PC-3 (cell line): Measurements from ENCODE around the gene SLC36A1.

ENCODE experiments used
- EZH2 ChIP-seq: fragments of 300-600 bp; sonication (generic); IDR thresholded peaks from one replicate; pipeline ENCODE4 v1.6.1; 2017; ENCODE audit warnings: antibody characterized with exemption, mild to moderate bottlenecking, low read length; ENCODE audit not compliant: unreplicated experiment
- EZH2phosphoT487 ChIP-seq: fragments of 300-600 bp; sonication (generic); IDR thresholded peaks from 2 replicates; pipeline ENCODE4 v1.6.1; 2018; ENCODE audit warnings: mild to moderate bottlenecking, antibody characterized with exemption, low read length, borderline replicate concordance
- TF ChIP-seq, protein P1 (sequence below): fragments of 300-600 bp; sonication (generic); conservative IDR thresholded peaks from 2 replicates; pipeline ENCODE4 v1.5.1; 2017; ENCODE audit warnings: antibody characterized with exemption, low read depth, mild to moderate bottlenecking, low read length

DNA sequence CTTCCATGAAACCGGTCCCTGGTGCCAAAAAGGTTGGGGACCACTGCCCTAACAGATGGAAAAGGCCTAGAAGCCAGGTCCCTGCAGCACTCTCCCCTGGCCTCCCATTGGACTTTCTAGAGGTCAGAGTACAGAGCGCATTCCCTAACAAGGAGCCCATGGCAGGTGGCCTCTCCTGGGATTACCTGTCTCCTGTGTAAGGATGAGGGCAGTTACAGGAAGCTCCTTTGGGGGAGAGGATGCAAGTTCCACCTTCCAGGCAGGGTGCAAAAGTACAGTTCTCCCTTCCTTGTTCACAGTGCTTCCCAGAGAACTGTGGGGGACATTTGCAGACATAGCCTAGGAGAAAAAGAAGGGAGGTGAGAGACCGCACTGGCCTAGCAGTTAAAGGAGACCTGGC is 62.4 kb downstream of the SLC36A1 start:
- TF ChIP-seq, protein P1, sequence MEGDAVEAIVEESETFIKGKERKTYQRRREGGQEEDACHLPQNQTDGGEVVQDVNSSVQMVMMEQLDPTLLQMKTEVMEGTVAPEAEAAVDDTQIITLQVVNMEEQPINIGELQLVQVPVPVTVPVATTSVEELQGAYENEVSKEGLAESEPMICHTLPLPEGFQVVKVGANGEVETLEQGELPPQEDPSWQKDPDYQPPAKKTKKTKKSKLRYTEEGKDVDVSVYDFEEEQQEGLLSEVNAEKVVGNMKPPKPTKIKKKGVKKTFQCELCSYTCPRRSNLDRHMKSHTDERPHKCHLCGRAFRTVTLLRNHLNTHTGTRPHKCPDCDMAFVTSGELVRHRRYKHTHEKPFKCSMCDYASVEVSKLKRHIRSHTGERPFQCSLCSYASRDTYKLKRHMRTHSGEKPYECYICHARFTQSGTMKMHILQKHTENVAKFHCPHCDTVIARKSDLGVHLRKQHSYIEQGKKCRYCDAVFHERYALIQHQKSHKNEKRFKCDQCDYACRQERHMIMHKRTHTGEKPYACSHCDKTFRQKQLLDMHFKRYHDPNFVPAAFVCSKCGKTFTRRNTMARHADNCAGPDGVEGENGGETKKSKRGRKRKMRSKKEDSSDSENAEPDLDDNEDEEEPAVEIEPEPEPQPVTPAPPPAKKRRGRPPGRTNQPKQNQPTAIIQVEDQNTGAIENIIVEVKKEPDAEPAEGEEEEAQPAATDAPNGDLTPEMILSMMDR: no peak
- TF ChIP-seq EZH2 (no peak), EZH2phosphoT487 (no peak)
